IPS DF 6.9 (cell line): Measurements from ENCODE around the gene ROR1.

ENCODE experiments used
- DNase-seq: peaks from one replicate; pipeline ENCODE4 v3.0.0-alpha.2; 2013; ENCODE audit warnings: low read depth, low spot score
- H3K27ac ChIP-seq: one replicate; pipeline ENCODE4 v1.5.1; 2013; ENCODE audit warnings: low read length, control low read depth
- H3K27me3 ChIP-seq: 2 replicates; pipeline ENCODE4 v1.6.1; 2013; ENCODE audit warnings: mild to moderate bottlenecking, low read length; ENCODE audit not compliant: control insufficient read depth, insufficient read depth
- H3K36me3 ChIP-seq: 2 replicates; pipeline ENCODE4 v1.6.1; 2013; ENCODE audit warnings: low read length; ENCODE audit not compliant: control insufficient read depth, insufficient read depth
- H3K4me1 ChIP-seq: 2 replicates; pipeline ENCODE4 v1.6.1; 2013; ENCODE audit warnings: low read length; ENCODE audit not compliant: control insufficient read depth, insufficient read depth
- H3K4me3 ChIP-seq: 2 replicates; pipeline ENCODE4 v1.5.1; 2013; ENCODE audit warnings: mild to moderate bottlenecking, low read length
- H3K9me3 ChIP-seq: 2 replicates; pipeline ENCODE4 v1.6.1; 2013; ENCODE audit warnings: low read length, inconsistent platforms; ENCODE audit not compliant: control insufficient read depth, insufficient read depth
- WGBS: extraction: QIAGEN DNeasy Blood & Tissue Kit; methylation state at CpG from one replicate; pipeline ENCODE4 v1.1.7; 2013; ENCODE audit warnings: mixed read lengths, missing lambda C conversion rate; ENCODE audit not compliant: insufficient read length, insufficient coverage; 5-methylcytosine and 5-hydroxymethylcytosine counted together

Gene ROR1

GRCh38 chr1:64136296-64136695 lies 362.5 kb downstream of the ROR1 start:
- H3K4me3 ChIP-seq: no peak overlapping the region
- no peaks in the 10 kb centered on the region for H3K4me1 ChIP-seq
- H3K36me3 ChIP-seq: peaks cover 4% of the 10 kb centered on the region; the same call in 1 of the 2 replicates
- no peaks in the 10 kb centered on the region for H3K27me3 ChIP-seq
- no peak overlapping the region for H3K27ac ChIP-seq
- no peak for DNase-seq
- no peaks in the 10 kb centered on the region for H3K9me3 ChIP-seq
- no CpG with 5 or more reads among the region's 5 CpGs for WGBS

- no peaks in the 10 kb centered on the region for H3K9me3 ChIP-seq
- no peaks in the 10 kb centered on the region for H3K4me1 ChIP-seq
- H3K27ac ChIP-seq: no peak overlapping the region
- peaks cover 4% of the 10 kb centered on the region; the same call in 1 of the 2 replicates for H3K36me3 ChIP-seq
- H3K4me3 ChIP-seq: no peak overlapping the region
- no peaks in the 10 kb centered on the region for H3K27me3 ChIP-seq
- peak; percentile 66 for DNase-seq
- no CpG with 5 or more reads among the region's 7 CpGs for WGBS
Measured at GRCh38 chr1:64136752-64137411, 363.1 kb downstream of the ROR1 start.

GRCh38 chr1:64137412-64137803 lies 363.6 kb downstream of the ROR1 start:
- Histone ChIP-seq H3K4me1 (no peaks in the 10 kb centered on the region), H3K27me3 (no peaks in the 10 kb centered on the region), H3K9me3 (no peaks in the 10 kb centered on the region), H3K27ac (no peak overlapping the region), H3K4me3 (no peak overlapping the region), H3K36me3 (peaks cover 4% of the 10 kb centered on the region; the same call in 1 of the 2 replicates)
- no peak for DNase-seq
- WGBS: no CpG with 5 or more reads among the region's 4 CpGs

- no peak overlapping the region for H3K4me3 ChIP-seq
- DNase-seq: no peak
- H3K27me3 ChIP-seq: no peaks in the 10 kb centered on the region
- no peaks in the 10 kb centered on the region for H3K4me1 ChIP-seq
- peaks cover 6% of the 10 kb centered on the region; the same call in 1 of the 2 replicates for H3K36me3 ChIP-seq
- no CpG with 5 or more reads among the region's 10 CpGs for WGBS
- no peaks in the 10 kb centered on the region for H3K9me3 ChIP-seq
- no peak overlapping the region for H3K27ac ChIP-seq
Measured at GRCh38 chr1:64139877-64140276, 366.1 kb downstream of the ROR1 start.

GRCh38 chr1:64140596-64140995 lies 366.8 kb downstream of the ROR1 start:
- no peak for DNase-seq
- Histone ChIP-seq H3K9me3 (no peaks in the 10 kb centered on the region), H3K27ac (no peak overlapping the region), H3K27me3 (no peaks in the 10 kb centered on the region), H3K4me3 (no peak overlapping the region), H3K36me3 (peaks cover 6% of the 10 kb centered on the region; the same call in 1 of the 2 replicates), H3K4me1 (no peaks in the 10 kb centered on the region)
- no CpG with 5 or more reads among the region's 2 CpGs for WGBS

- H3K27ac ChIP-seq: no peak overlapping the region
- DNase-seq: no peak
- no CpG with 5 or more reads among the region's 5 CpGs for WGBS
Measured at GRCh38 chr1:64147045-64147724, 373.4 kb downstream of the ROR1 start.

GRCh38 chr1:64147759-64148158 lies 373.9 kb downstream of the ROR1 start:
- Histone ChIP-seq H3K9me3 (no peaks in the 10 kb centered on the region), H3K27ac (no peak overlapping the region), H3K27me3 (no peaks in the 10 kb centered on the region), H3K4me1 (no peaks in the 10 kb centered on the region), H3K36me3 (peaks cover 2% of the 10 kb centered on the region; the same call in 1 of the 2 replicates), H3K4me3 (no peak overlapping the region)
- no peak for DNase-seq
- no CpG with 5 or more reads among the region's 1 CpG for WGBS

More at GRCh38 chr1:64147045-64147724, 373.4 kb downstream of the ROR1 start:
- H3K9me3 ChIP-seq: no peaks in the 10 kb centered on the region
- H3K27me3 ChIP-seq: no peaks in the 10 kb centered on the region
- H3K36me3 ChIP-seq: peaks cover 2% of the 10 kb centered on the region; the same call in 1 of the 2 replicates
- H3K4me3 ChIP-seq: no peak overlapping the region
- H3K4me1 ChIP-seq: no peaks in the 10 kb centered on the region

- no CpG with 5 or more reads among the region's 4 CpGs for WGBS
- no peak overlapping the region for H3K27ac ChIP-seq
- no peak overlapping the region for H3K4me3 ChIP-seq
- H3K36me3 ChIP-seq: no peaks in the 10 kb centered on the region
- H3K27me3 ChIP-seq: no peaks in the 10 kb centered on the region
- no peak for DNase-seq
- H3K9me3 ChIP-seq: no peaks in the 10 kb centered on the region
- H3K4me1 ChIP-seq: no peaks in the 10 kb centered on the region
Measured at GRCh38 chr1:64150266-64150665, 376.4 kb downstream of the ROR1 start.

- Histone ChIP-seq H3K36me3 (no peaks in the 10 kb centered on the region), H3K27ac (no peak overlapping the region), H3K27me3 (no peaks in the 10 kb centered on the region), H3K9me3 (no peaks in the 10 kb centered on the region), H3K4me1 (no peaks in the 10 kb centered on the region), H3K4me3 (no peak overlapping the region)
- no CpG with 5 or more reads among the region's 2 CpGs for WGBS
- no peak for DNase-seq
Measured at GRCh38 chr1:64150729-64151230, 377.0 kb downstream of the ROR1 start.

- H3K27ac ChIP-seq: no peak overlapping the region
- no peaks in the 10 kb centered on the region for H3K9me3 ChIP-seq
- DNase-seq: no peak
- no peaks in the 10 kb centered on the region for H3K27me3 ChIP-seq
- no peak overlapping the region for H3K4me3 ChIP-seq
- WGBS: no CpG with 5 or more reads among the region's 1 CpG
- H3K4me1 ChIP-seq: no peaks in the 10 kb centered on the region
- peaks cover 5% of the 10 kb centered on the region; the same call in 1 of the 2 replicates for H3K36me3 ChIP-seq
Measured at GRCh38 chr1:64155278-64155677, 381.5 kb downstream of the ROR1 start.
